ENCODE measurements around the gene PDIA2. TPM values are rescaled to one million over a fixed set of nuclear protein-coding genes. Genes with fewer than 3 reads are reported as not detected.

Gene PDIA2
- total RNA-seq, 1 experiment from 2014 or later = not detected

DNA sequence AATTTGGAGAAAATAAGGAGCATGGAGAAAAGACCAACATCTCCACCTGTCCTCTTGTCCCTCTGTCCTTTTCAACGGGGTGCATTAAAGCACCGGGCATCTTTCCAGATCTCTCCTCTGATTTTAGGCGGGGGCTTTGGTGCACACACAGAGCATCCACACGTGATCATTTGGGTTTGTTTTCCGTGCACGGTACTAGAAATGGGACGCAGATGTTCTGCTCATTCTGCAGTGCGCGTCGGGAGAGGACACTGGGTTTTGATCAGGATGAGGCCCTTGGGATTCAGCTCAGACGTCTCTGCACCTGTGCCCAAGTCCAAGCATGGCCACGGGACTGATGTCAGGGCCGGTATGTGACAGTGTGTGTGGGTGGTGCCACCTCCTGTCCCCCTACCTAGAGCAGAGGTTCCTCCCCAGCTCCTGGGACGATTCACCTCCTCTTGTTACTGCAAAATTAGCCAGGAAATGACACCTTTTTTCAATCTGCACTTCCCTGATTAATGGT is 31.9 kb downstream of the PDIA2 start:
- Histone ChIP-seq H2AFZ (ENCODE audit: low read length) (no peak overlapping the region), H4K20me1 (ENCODE audit: low read length) (no peaks in the 10 kb centered on the region), H3K4me2 (ENCODE audit: low read length) (no peak overlapping the region), H3K9ac (ENCODE audit: low read length) (no peak overlapping the region), H3K79me2 (ENCODE audit: low read length) (peaks cover 8% of the 10 kb centered on the region; the same call in 1 of the 2 replicates), H3K4me3 (ENCODE audit: low read length) (no peak overlapping the region), H3F3A (ENCODE audit: low read length, unreplicated experiment) (no peaks in the 10 kb centered on the region), H3K9me3 (ENCODE audit: low read length) (no peaks in the 10 kb centered on the region), H3K27ac (ENCODE audit: low read length) (no peak overlapping the region), H3K36me3 (ENCODE audit: low read depth, low read length) (no peaks in the 10 kb centered on the region), H3K27me3 (ENCODE audit: low read length) (no peaks in the 10 kb centered on the region), H3K9me2 (replicated peaks; ENCODE audit: low read length) (no peaks in the 10 kb centered on the region), H3K4me1 (ENCODE audit: insufficient read depth, low read length) (no peaks in the 10 kb centered on the region)
- ATAC-seq (no peak), DNase-seq (no peak)
- TF ChIP-seq, protein P1, sequence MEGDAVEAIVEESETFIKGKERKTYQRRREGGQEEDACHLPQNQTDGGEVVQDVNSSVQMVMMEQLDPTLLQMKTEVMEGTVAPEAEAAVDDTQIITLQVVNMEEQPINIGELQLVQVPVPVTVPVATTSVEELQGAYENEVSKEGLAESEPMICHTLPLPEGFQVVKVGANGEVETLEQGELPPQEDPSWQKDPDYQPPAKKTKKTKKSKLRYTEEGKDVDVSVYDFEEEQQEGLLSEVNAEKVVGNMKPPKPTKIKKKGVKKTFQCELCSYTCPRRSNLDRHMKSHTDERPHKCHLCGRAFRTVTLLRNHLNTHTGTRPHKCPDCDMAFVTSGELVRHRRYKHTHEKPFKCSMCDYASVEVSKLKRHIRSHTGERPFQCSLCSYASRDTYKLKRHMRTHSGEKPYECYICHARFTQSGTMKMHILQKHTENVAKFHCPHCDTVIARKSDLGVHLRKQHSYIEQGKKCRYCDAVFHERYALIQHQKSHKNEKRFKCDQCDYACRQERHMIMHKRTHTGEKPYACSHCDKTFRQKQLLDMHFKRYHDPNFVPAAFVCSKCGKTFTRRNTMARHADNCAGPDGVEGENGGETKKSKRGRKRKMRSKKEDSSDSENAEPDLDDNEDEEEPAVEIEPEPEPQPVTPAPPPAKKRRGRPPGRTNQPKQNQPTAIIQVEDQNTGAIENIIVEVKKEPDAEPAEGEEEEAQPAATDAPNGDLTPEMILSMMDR (conservative IDR thresholded peaks at IDR 0.05; ENCODE audit: low read depth, low read length) = no peak
- TF ChIP-seq EZH2 (IDR thresholded peaks at IDR 0.05; ENCODE audit: low read length, unreplicated experiment) (no peak), EZH2phosphoT487 (IDR thresholded peaks at IDR 0.05; ENCODE audit: borderline replicate concordance, low read length) (no peak)
- intact Hi-C loops (cut with micrococcal nuclease) = no loop called here
- ChIA-PET POLR2A (ENCODE audit: unreplicated experiment) (no interaction called here), CTCF (no interaction called here)
- no TSS peak for BruUV-seq (replicated peaks)

GRCh38 chr16:316741-317464 is 33.9 kb downstream of the PDIA2 start:
- Histone ChIP-seq H3K9me3 (ENCODE audit: low read length) (no peaks in the 10 kb centered on the region), H3K9me2 (replicated peaks; ENCODE audit: low read length) (no peaks in the 10 kb centered on the region), H3K27ac (ENCODE audit: low read length) (no peak overlapping the region), H3K4me3 (ENCODE audit: low read length) (no peak overlapping the region), H3K79me2 (ENCODE audit: low read length) (peaks cover 17% of the 10 kb centered on the region), H2AFZ (ENCODE audit: low read length) (no peak overlapping the region), H3K27me3 (ENCODE audit: low read length) (no peaks in the 10 kb centered on the region), H3K36me3 (ENCODE audit: low read depth, low read length) (no peaks in the 10 kb centered on the region), H4K20me1 (ENCODE audit: low read length) (no peaks in the 10 kb centered on the region), H3F3A (ENCODE audit: low read length, unreplicated experiment) (no peaks in the 10 kb centered on the region), H3K9ac (ENCODE audit: low read length) (no peak overlapping the region), H3K4me2 (ENCODE audit: low read length) (no peak overlapping the region), H3K4me1 (ENCODE audit: insufficient read depth, low read length) (no peaks in the 10 kb centered on the region)
- DNase-seq (no peak), ATAC-seq (no peak)
- ChIA-PET POLR2A (ENCODE audit: unreplicated experiment) (no interaction called here), CTCF (no interaction called here)
- intact Hi-C loops (cut with micrococcal nuclease) = no loop called here
- BruUV-seq (replicated peaks) = no TSS peak
- TF ChIP-seq EZH2 (IDR thresholded peaks at IDR 0.05; ENCODE audit: low read length, unreplicated experiment) = no peak
- TF ChIP-seq EZH2phosphoT487 (IDR thresholded peaks at IDR 0.05; ENCODE audit: borderline replicate concordance, low read length) = no peak
- TF ChIP-seq, protein P1 (conservative IDR thresholded peaks at IDR 0.05; ENCODE audit: low read depth, low read length) = no peak

DNA sequence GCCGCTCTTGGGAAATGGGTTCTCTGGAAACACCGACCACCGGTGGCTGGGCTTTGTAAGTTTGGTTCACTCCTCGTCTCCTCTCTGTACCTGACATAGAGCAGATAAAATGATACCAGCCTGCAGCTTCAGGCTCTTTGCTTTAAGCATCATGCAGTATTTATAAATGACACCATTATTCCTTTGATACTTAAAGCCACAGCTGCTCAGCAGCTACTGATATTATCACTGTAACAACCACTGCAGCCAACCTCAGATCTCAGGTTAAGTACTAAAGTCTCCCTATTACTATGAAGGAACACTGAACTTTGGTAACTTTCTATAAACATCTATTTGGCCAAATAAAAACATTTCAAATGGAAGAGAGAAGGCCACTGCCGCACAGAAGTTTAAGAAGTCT is 34.6 kb downstream of the PDIA2 start:
- Histone ChIP-seq H3K27ac (ENCODE audit: low read length) (no peak overlapping the region), H3K9ac (ENCODE audit: low read length) (no peak overlapping the region), H4K20me1 (ENCODE audit: low read length) (no peaks in the 10 kb centered on the region), H3K4me3 (ENCODE audit: low read length) (no peak overlapping the region), H3K4me2 (ENCODE audit: low read length) (no peak overlapping the region), H3F3A (ENCODE audit: low read length, unreplicated experiment) (no peaks in the 10 kb centered on the region), H2AFZ (ENCODE audit: low read length) (no peak overlapping the region), H3K4me1 (ENCODE audit: insufficient read depth, low read length) (no peaks in the 10 kb centered on the region), H3K9me3 (ENCODE audit: low read length) (no peaks in the 10 kb centered on the region), H3K79me2 (ENCODE audit: low read length) (peaks cover 18% of the 10 kb centered on the region), H3K27me3 (ENCODE audit: low read length) (no peaks in the 10 kb centered on the region), H3K36me3 (ENCODE audit: low read depth, low read length) (no peaks in the 10 kb centered on the region), H3K9me2 (replicated peaks; ENCODE audit: low read length) (no peaks in the 10 kb centered on the region)
- DNase-seq = no peak
- ChIA-PET POLR2A (ENCODE audit: unreplicated experiment) (no interaction called here), CTCF (no interaction called here)
- TF ChIP-seq EZH2phosphoT487 (IDR thresholded peaks at IDR 0.05; ENCODE audit: borderline replicate concordance, low read length) (no peak), EZH2 (IDR thresholded peaks at IDR 0.05; ENCODE audit: low read length, unreplicated experiment) (no peak)
- TF ChIP-seq, protein P1 (conservative IDR thresholded peaks at IDR 0.05; ENCODE audit: low read depth, low read length) = no peak
- intact Hi-C loops (cut with micrococcal nuclease) = no loop called here
- BruUV-seq (replicated peaks) = no TSS peak
- ATAC-seq = no peak

Measured in PC-3 (cell line).